GM13977 (cell line): ENCODE results near the gene CRYGN.

ENCODE experiments used
- DNase-seq: peaks from one replicate; pipeline ENCODE4 v3.0.0; 2012; ENCODE audit warnings: low spot score
- in situ Hi-C: fragments of 300-500 bp; cut with MboI; formaldehyde crosslinking; loops from one replicate; pipeline ENCODE4 v1.12.0; 2022; ENCODE audit warnings: low sequenced_read_pairs, low pct_unique_long_range_greater_than_20kb, mixed read lengths, inconsistent platforms; ENCODE audit not compliant: unreplicated experiment
- TF ChIP-seq, protein P1 (sequence below): IDR thresholded peaks from 2 replicates; pipeline ENCODE4 v1.5.1; 2012; ENCODE audit warnings: mild to moderate bottlenecking, control low read depth; ENCODE audit not compliant: insufficient read depth; ENCODE audit errors: extremely low read depth, missing control alignments

CRYGN gene

DNA sequence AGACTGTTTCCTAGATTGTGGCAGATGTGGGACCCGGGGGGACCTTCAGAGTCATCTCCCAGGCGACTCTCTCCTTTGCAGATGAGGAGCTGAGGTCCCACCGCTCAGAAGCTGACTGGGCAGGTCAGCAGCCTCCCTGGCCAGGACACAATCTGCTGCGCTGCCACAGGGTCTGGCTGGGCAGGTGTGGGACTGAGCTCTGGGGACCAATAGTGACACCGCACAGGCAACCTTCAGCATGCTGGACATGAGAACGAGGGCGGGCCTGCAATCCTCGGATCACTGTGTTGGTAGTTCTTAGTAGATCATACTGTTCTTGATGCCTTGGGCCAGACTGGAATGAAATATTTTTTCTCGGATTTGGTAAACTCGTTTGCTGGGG is 20.5 kb upstream of the CRYGN start:
- in situ Hi-C loops: no loop called here
- TF ChIP-seq, protein P1, sequence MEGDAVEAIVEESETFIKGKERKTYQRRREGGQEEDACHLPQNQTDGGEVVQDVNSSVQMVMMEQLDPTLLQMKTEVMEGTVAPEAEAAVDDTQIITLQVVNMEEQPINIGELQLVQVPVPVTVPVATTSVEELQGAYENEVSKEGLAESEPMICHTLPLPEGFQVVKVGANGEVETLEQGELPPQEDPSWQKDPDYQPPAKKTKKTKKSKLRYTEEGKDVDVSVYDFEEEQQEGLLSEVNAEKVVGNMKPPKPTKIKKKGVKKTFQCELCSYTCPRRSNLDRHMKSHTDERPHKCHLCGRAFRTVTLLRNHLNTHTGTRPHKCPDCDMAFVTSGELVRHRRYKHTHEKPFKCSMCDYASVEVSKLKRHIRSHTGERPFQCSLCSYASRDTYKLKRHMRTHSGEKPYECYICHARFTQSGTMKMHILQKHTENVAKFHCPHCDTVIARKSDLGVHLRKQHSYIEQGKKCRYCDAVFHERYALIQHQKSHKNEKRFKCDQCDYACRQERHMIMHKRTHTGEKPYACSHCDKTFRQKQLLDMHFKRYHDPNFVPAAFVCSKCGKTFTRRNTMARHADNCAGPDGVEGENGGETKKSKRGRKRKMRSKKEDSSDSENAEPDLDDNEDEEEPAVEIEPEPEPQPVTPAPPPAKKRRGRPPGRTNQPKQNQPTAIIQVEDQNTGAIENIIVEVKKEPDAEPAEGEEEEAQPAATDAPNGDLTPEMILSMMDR: no peak
- DNase-seq: no peak

DNA sequence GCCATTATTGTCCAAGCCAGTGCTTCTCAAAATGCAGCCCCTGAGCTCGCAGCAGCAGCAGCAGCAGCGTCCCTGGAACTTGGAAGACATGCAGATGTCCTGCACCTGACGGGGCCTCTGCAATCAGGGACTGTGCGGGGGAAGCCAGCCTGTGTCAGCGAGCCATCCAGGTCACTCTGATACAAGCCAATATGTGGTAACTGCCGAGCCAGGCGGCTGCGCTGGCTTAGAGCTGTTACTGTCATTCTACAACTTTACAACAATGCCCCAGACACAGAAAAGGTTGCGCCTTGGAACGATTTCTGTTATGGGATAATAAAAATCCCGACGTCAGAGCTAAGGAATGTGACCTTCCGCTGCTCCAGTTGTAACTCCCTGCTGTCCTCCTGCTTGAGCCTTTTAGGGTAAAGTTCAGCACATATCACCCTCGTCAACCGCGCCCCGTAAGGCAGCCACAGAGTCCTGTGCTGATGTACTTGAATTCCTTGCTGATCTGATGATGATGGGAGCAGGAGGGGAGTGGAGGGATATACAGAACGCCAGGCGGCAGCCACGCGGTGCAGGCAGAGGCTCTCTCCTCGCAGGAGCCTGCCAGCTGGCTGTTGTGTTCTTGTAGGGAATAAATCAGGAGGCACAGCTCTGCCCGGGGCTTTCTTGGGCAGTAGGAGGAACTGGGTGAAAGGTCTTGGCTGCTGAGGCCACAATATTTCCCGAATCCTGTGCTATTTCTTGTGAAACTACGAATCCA is 20.0 kb upstream of the CRYGN start:
- in situ Hi-C loops: no loop called here
- no peak for DNase-seq
- TF ChIP-seq, protein P1: no peak

DNA sequence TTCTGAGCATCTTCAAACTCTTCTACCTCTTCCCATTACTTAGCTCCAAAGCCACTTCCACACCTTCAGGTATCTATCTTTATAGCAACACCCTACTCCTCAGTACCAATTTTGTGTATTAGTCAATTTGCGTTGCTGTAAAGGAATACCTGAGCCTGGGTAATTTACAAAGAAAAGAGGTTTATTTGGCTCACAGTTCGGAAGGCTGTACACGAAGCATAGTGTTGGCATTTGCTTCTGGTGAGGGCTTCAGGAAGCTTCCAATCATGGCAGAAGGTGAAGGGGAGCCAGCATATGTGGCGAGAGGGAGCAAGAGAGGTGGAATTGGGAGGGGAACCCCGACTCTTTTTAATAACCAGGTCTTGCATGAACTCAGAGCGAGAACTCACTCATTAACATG is 17.6 kb upstream of the CRYGN start:
- in situ Hi-C loops: no loop called here
- TF ChIP-seq, protein P1: no peak
- no peak for DNase-seq

DNA sequence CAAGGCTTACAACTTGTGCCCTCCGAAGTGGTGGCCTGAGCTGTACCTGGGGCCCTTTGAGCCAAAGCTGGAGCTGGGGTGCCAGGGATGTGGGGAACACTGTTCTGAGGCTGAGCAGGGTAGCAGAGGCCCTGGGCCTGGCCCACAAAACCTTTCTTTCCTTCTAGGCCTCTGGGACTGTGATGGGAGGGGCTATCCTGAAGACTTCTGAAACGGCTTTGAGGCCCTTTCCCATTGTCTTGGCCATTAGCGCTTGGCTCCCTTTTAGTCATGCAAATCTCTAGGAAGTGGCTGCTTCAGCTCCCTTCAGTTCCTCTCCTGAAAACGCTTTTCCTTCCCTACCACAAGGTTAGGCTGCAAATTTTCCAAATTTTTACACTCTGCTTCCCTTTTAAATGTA is 16.8 kb upstream of the CRYGN start:
- DNase-seq: no peak
- in situ Hi-C loops: no loop called here
- TF ChIP-seq, protein P1: no peak

DNA sequence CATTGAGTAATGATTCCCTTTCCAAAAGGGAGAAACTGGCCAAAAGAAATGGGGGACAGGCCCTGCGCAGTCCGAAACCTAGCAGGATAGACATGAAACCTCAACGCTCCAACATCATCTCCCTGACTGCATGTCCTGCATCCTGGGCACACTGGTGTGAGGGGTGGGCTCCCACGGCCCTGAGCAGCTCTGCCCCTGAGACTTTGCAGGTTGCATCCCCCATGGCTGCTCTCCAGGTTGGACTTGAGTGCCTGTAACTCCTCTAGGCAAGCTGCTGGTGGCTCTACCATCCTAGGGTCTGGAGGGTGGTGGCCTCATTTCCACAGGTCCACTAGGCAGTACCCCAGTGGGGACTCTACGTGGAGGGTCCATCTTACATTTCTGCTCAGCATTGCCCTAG is 16.3 kb upstream of the CRYGN start:
- TF ChIP-seq, protein P1: no peak
- in situ Hi-C loops: no loop called here
- DNase-seq: no peak

DNA sequence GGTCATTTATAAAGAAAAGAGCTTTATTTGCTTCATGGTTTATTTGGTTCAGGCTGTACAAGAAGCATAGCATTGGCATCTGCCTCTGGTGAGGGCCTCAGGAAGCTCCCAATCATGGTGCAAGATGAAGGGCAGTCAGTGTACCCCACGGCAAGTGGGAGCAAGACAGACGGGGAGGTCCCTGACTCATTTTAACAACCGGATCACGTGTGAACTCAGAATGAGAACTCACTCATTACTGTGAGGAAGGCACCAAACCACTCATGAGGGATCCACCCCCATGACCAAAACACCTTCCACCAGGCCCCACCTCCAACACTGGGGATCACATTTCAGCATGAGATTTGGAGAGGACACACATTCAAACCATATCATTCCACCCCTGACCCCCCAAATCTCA is 15.7 kb upstream of the CRYGN start:
- DNase-seq: no peak
- TF ChIP-seq, protein P1: no peak
- in situ Hi-C loops: no loop called here

DNA sequence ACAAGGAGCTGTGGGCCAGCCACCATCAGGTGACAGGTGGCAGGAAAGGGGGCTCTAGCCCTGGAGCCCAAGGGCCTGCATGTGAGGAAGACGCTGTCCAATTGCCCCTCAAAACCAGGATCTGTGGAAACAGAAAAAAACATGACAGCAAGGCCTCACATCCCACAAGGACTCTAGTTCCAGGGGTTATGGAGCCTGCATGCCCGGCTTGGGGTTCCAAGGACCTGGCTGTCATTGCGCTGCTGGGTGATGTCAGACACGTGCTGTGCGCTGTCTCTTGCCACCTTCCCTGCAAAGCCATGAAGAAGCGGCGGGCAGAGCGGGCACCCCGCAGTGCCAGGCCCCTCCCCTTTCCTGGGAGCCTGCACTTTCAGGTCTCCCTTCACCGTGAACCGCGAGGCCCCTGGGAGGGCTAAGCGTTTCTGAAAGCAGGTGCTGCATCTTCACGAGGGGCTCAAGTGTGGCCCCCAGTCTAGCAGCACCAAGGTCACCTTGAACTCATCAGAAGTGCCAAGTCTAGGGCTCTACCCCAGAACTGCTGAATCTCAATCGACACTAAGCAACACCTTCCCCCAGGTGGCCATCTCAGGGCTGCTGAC is 15.1 kb upstream of the CRYGN start:
- in situ Hi-C loops: no loop called here
- TF ChIP-seq, protein P1: no peak
- no peak for DNase-seq
